Loucy (cell line): ENCODE data around the gene AP1G2.

Source experiments
- H2AFZ ChIP-seq: fragments of 200-600 bp; sonication (generic); 2 replicates; pipeline ENCODE4 v1.6.0; 2016; ENCODE audit warnings: antibody characterized with exemption, mild to moderate bottlenecking, low read length, moderate library complexity
- H3F3A ChIP-seq: fragments of 200-600 bp; 2 replicates; pipeline ENCODE4 v1.6.0; 2016; ENCODE audit warnings: antibody characterized with exemption, low read depth, mild to moderate bottlenecking
- H3K27me3 ChIP-seq: fragments of 200-600 bp; sonication (generic); 2 replicates; pipeline ENCODE4 v1.6.1; 2014; ENCODE audit warnings: low read length, mild to moderate bottlenecking; ENCODE audit not compliant: insufficient read depth, poor library complexity, severe bottlenecking
- H3K36me3 ChIP-seq: fragments of 200-600 bp; sonication (generic); 2 replicates; pipeline ENCODE4 v1.6.1; 2016; ENCODE audit warnings: low read length; ENCODE audit not compliant: insufficient read depth
- H3K4me1 ChIP-seq: fragments of 200-600 bp; sonication (generic); 2 replicates; pipeline ENCODE4 v1.5.1; 2014; ENCODE audit warnings: low read length, mild to moderate bottlenecking; ENCODE audit not compliant: insufficient read depth, poor library complexity, severe bottlenecking
- H3K4me2 ChIP-seq: fragments of 200-600 bp; sonication (generic); 2 replicates; pipeline ENCODE4 v1.6.0; 2014; ENCODE audit warnings: antibody characterized with exemption, low read length, low read depth, mild to moderate bottlenecking; ENCODE audit not compliant: poor library complexity, severe bottlenecking
- H3K4me3 ChIP-seq: fragments of 200-600 bp; sonication (generic); 2 replicates; pipeline ENCODE4 v1.5.1; 2014; ENCODE audit warnings: low read length, mild to moderate bottlenecking, mixed read lengths; ENCODE audit not compliant: poor library complexity, severe bottlenecking
- H3K79me2 ChIP-seq: fragments of 200-600 bp; sonication (generic); 2 replicates; pipeline ENCODE4 v1.6.1; 2014; ENCODE audit warnings: low read length; ENCODE audit not compliant: insufficient read depth
- H3K9ac ChIP-seq: fragments of 200-600 bp; sonication (generic); 2 replicates; pipeline ENCODE4 v1.6.0; 2014; ENCODE audit warnings: mild to moderate bottlenecking, low read depth, low read length, moderate library complexity; ENCODE audit not compliant: poor library complexity, severe bottlenecking
- H3K9me2 ChIP-seq: fragments of 200-600 bp; sonication (generic); replicated peaks from 2 replicates; pipeline ENCODE4 v1.6.1; 2016; ENCODE audit warnings: low read depth, low read length, mixed read lengths
- H3K9me3 ChIP-seq: fragments of 200-600 bp; sonication (generic); 2 replicates; pipeline ENCODE4 v1.6.1; 2014; ENCODE audit warnings: mild to moderate bottlenecking, antibody characterized with exemption, low read length, low read depth; ENCODE audit not compliant: insufficient read depth
- H4K20me1 ChIP-seq: fragments of 200-600 bp; sonication (generic); 2 replicates; pipeline ENCODE4 v1.6.0; 2014; ENCODE audit warnings: antibody characterized with exemption, low read length, mild to moderate bottlenecking; ENCODE audit not compliant: insufficient read depth, poor library complexity, severe bottlenecking
- CTCF ChIP-seq: fragments of 200-600 bp; sonication (generic); conservative IDR thresholded peaks from 2 replicates; pipeline ENCODE4 v1.5.1; 2014; ENCODE audit warnings: mild to moderate bottlenecking, antibody characterized with exemption, low read length
- EZH2phosphoT487 ChIP-seq: fragments of 200-600 bp; IDR thresholded peaks from 2 replicates; pipeline ENCODE4 v1.6.1; 2018; ENCODE audit warnings: antibody characterized with exemption, mild to moderate bottlenecking, moderate library complexity, borderline replicate concordance

The AP1G2 gene

GRCh38 chr14:23545740-23546365 lies 21.7 kb downstream of the AP1G2 start:
- Histone ChIP-seq H3K79me2 (peaks cover 9% of the 10 kb centered on the region; the same call in 1 of the 2 replicates), H4K20me1 (no peaks in the 10 kb centered on the region), H3K4me1 (peaks cover 16% of the 10 kb centered on the region), H3F3A (no peaks in the 10 kb centered on the region), H3K9me2 (no peaks in the 10 kb centered on the region), H3K9ac (no peak overlapping the region), H3K36me3 (no peaks in the 10 kb centered on the region), H2AFZ (no peak overlapping the region), H3K9me3 (no peaks in the 10 kb centered on the region), H3K27me3 (no peaks in the 10 kb centered on the region), H3K4me3 (no peak overlapping the region), H3K4me2 (no peak overlapping the region)
- TF ChIP-seq EZH2phosphoT487, result no peak
- TF ChIP-seq CTCF, result no peak

- H4K20me1 ChIP-seq, result no peaks in the 10 kb centered on the region
- no peak overlapping the region for H3K4me2 ChIP-seq
- H3K27me3 ChIP-seq, result no peaks in the 10 kb centered on the region
- no peaks in the 10 kb centered on the region for H3K79me2 ChIP-seq
- H3F3A ChIP-seq, result no peaks in the 10 kb centered on the region
- no peak overlapping the region for H2AFZ ChIP-seq
- TF ChIP-seq EZH2phosphoT487, result no peak
- TF ChIP-seq CTCF, result no peak
- no peak overlapping the region for H3K4me3 ChIP-seq
- peaks cover 5% of the 10 kb centered on the region for H3K4me1 ChIP-seq
- no peak overlapping the region for H3K9ac ChIP-seq
- no peaks in the 10 kb centered on the region for H3K36me3 ChIP-seq
- H3K9me3 ChIP-seq, result no peaks in the 10 kb centered on the region
- no peaks in the 10 kb centered on the region for H3K9me2 ChIP-seq
Measured at GRCh38 chr14:23544511-23545447, 22.8 kb downstream of the AP1G2 start.

GRCh38 chr14:23543403-23543802 lies 24.2 kb downstream of the AP1G2 start:
- no peaks in the 10 kb centered on the region for H3K4me1 ChIP-seq
- H3F3A ChIP-seq, result no peaks in the 10 kb centered on the region
- H2AFZ ChIP-seq, result no peak overlapping the region
- TF ChIP-seq CTCF, result no peak
- TF ChIP-seq EZH2phosphoT487, result no peak
- no peak overlapping the region for H3K9ac ChIP-seq
- no peaks in the 10 kb centered on the region for H3K36me3 ChIP-seq
- H3K4me3 ChIP-seq, result no peak overlapping the region
- no peaks in the 10 kb centered on the region for H3K79me2 ChIP-seq
- no peaks in the 10 kb centered on the region for H4K20me1 ChIP-seq
- H3K27me3 ChIP-seq, result no peaks in the 10 kb centered on the region
- no peak overlapping the region for H3K4me2 ChIP-seq
- no peaks in the 10 kb centered on the region for H3K9me2 ChIP-seq
- no peaks in the 10 kb centered on the region for H3K9me3 ChIP-seq
